KBM-7 (cell line): ENCODE results near the gene SLC5A11.
"Not testable (repeated sequence)": the region's sequence is repeated elsewhere in the genome, so short reads cannot be mapped to it uniquely, and the experiment has no call there.

ENCODE experiments used
- DNase-seq: peaks from one replicate; pipeline ENCODE4 v3.0.0-alpha.2; 2015
- in situ Hi-C: fragments of 300-500 bp; cut with MboI; formaldehyde crosslinking; loops from 2 replicates; pipeline ENCODE4 v1.14.3; 2020; ENCODE audit warnings: low sequenced_read_pairs, low pct_unique_long_range_greater_than_20kb, mixed read lengths

SLC5A11 gene

GRCh38 chr16:24829153-24829552 lies 16.6 kb upstream of the SLC5A11 start:
- no peak for DNase-seq
- in situ Hi-C loops = no loop called here

GRCh38 chr16:24833352-24833751 lies 12.4 kb upstream of the SLC5A11 start:
- DNase-seq = no peak
- in situ Hi-C loops = no loop called here

DNA sequence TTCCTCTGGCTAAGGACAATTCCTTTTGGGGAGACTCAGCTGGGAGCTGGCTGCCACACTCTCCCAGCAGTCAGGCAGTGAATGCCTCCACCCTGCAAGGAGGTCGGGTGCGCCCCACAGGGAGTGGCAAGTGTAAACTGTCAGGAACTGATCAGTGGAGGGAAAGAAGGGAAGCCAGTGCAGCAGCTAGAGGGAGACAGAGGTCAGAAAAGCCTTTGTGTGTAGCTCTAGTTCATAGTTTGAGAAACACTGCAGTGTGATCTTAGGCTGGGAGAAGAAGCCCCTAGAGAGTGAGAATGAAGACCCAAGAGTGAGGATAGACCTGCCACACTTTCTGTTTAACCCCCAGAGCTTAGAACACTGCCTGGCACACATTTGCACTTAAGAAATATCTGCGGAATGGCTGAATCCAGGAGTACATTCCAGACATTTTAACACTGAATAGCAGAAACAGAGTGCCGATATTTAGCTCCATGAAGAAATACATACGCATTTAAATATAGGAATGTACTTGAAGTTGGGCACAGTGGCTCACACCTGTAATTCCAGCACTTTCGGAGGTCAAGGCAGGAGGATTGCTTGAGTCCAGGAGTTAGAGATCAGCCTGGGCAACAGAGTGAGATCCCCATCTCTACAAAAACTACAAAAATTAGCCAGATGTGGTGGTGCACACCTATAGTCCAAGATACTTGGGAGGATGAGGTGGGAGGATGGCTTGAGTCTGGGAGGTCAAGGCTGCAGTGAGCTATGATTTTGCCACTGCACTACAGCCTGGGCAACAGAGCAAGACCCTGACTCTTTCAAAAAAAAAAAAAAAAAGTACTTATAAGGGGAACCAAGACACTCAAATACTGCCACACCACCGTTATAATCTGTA lies 11.1 kb upstream of the SLC5A11 start:
- DNase-seq = peak; percentile 53
- in situ Hi-C loops = no loop called here

GRCh38 chr16:24836836-24837235 lies 8.9 kb upstream of the SLC5A11 start:
- no peak for DNase-seq
- in situ Hi-C loops = no loop called here

- in situ Hi-C loops = no loop called here
Observed at GRCh38 chr16:24837969-24838368, 7.8 kb upstream of the SLC5A11 start.

GRCh38 chr16:24838554-24839266 lies 7.1 kb upstream of the SLC5A11 start:
- DNase-seq = peak; percentile 48
- in situ Hi-C loops = no loop called here

More at GRCh38 chr16:24837969-24838368, 7.8 kb upstream of the SLC5A11 start:
- no peak for DNase-seq

DNA sequence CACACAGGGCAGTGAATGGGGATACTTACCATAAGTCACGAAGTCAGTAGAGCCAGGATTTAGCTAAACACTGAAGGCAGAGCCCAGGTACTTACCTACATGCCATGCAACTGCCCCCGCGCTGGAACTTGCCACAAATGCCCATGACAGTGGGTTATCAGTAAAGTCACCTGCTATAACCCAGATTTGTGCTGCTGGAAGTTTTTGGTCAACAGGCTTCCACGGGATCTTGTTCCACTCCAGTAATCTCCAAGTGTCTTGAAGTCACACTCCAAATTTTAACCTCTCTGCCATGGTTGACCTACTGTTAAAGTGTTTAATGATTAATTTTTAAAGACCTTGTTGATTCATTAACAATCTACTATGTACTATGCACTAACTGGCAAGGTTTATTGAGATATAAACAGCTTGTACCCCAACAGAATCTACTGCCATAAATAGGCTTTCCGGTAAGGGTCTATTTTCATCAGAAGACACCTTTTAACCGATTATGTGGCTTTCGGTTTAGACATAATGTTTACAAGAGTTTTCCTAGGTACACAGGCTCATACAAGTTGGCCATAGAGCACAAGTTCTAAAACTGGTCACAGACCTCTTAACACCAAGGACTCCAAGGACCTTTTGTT lies 6.3 kb upstream of the SLC5A11 start:
- in situ Hi-C loops = no loop called here
- DNase-seq = no peak

DNA sequence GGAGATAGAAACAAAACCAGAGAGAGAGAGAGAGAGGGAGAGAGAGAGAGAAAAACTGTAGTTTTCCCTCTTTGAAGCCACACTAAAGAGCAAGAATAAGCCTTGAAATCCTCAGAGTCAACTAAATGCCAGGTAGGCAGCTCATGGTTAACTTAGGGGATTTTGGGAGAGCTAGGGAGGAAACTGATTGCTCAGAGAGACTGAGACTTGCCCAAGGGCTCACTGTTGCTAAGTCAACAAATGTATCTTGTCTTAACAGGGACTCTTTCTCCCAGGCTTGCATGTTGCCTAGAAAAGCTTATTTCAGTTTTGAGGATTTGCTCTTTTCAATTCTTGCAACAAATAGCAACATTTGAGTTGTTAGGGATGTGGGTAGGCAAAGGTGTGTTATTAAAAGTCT lies 4.5 kb upstream of the SLC5A11 start:
- in situ Hi-C loops = no loop called here
- no peak for DNase-seq

- in situ Hi-C loops = no loop called here
- no peak for DNase-seq
Observed at GRCh38 chr16:24844101-24845030, 1.4 kb upstream of the SLC5A11 start.

DNA sequence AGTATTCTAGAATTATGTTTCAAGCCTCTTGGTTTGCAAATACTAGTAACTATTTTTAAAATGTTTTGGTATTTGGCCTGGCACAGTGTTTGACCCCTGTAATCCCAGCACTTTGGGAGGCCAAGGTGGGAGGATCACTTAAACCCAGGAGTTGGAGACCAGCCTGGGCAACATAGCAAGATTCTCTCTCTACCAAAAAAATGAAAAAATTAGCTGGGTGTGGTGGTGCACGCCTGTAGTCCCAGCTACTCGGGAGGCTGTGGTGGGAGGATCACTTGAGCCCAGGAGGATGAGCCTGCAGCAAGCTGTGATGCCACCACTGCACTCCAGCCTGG lies 765 bp upstream of the SLC5A11 start:
- DNase-seq, in situ Hi-C loops: not testable (repeated sequence)

- DNase-seq = no peak
Observed at GRCh38 chr16:24846548-24847357, 990 bp downstream of the SLC5A11 start.

GRCh38 chr16:24847358-24847664 lies 1.5 kb downstream of the SLC5A11 start:
- DNase-seq = no peak
- in situ Hi-C loops = no loop called here

More at GRCh38 chr16:24846548-24847357, 990 bp downstream of the SLC5A11 start:
- in situ Hi-C loops = no loop called here

- in situ Hi-C loops = no loop called here
- no peak for DNase-seq
Observed at GRCh38 chr16:24848065-24848464, 2.3 kb downstream of the SLC5A11 start.

GRCh38 chr16:24849641-24850040 lies 3.9 kb downstream of the SLC5A11 start:
- in situ Hi-C loops = no loop called here
- DNase-seq = no peak

- in situ Hi-C loops = no loop called here
- no peak for DNase-seq
Observed at GRCh38 chr16:24850289-24850938, 4.7 kb downstream of the SLC5A11 start.

GRCh38 chr16:24851700-24852099 lies 5.9 kb downstream of the SLC5A11 start:
- in situ Hi-C loops = no loop called here
- DNase-seq = no peak

DNA sequence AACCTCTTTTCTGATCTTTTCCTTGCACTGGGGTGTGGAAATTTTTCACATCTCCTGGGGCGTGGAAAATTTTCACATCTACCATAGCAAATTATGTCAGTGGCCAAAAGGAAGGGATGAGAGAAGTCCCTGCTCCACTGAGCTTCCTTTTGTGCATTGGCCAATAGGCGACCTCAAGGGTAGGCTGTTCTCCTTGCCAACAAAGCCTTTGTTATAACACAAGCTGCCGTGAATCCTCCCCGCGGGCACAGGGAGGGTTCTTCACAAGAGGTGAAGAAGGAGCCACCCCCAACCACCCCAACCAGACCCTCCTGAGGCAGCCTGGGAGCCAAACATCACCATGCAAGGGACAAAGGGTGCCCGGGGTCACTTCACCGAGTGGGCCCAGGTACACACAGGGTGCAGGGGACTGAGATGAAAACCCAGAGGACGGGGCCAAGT lies 6.5 kb downstream of the SLC5A11 start:
- DNase-seq = no peak
- in situ Hi-C loops = no loop called here
